Activated CD4-positive, alpha-beta T cell treated with anti-CD3 and anti-CD28 coated beads, Interleukin-2, amount 10 ng/mL, durations not matched to agents 7 days and 5 days (primary cell): ENCODE data around the gene ITIH4. TPM values are rescaled to one million over a fixed set of nuclear protein-coding genes. Genes with fewer than 3 reads are reported as not detected.
A peak's percentile ranks its signal among the peaks of the same experiment; 100 is the strongest.

Experiments
- CTCF ChIA-PET: fragments of 350-600 bp; sonication (Branson Sonifier 250); formaldehyde crosslinking; loops from one replicate; lab custom pipeline; 2021; ENCODE audit warnings: antibody characterized with exemption; lab: Charles Lee
- POLR2A ChIA-PET: fragments of 350-600 bp; sonication (Branson Sonifier 250); formaldehyde crosslinking; loops from one replicate; lab custom pipeline; 2021; ENCODE audit warnings: antibody characterized with exemption; lab: Charles Lee
- DNase-seq: peaks from one replicate; pipeline ENCODE4 v3.0.0-alpha.2; 2020
- H3K27ac Mint-ChIP-seq: one replicate; pipeline ENCODE4 v1.8.0; 2021; ENCODE audit warnings: mild to moderate bottlenecking, moderate library complexity, mixed read lengths
- H3K27me3 Mint-ChIP-seq: one replicate; pipeline ENCODE4 v1.8.0; 2021; ENCODE audit warnings: mixed read lengths
- H3K36me3 Mint-ChIP-seq: one replicate; pipeline ENCODE4 v1.8.0; 2021; ENCODE audit warnings: low read depth, mixed read lengths
- H3K4me1 Mint-ChIP-seq: one replicate; pipeline ENCODE4 v1.8.0; 2021; ENCODE audit warnings: mixed read lengths
- H3K4me3 Mint-ChIP-seq: one replicate; pipeline ENCODE4 v1.8.0; 2021; ENCODE audit warnings: mild to moderate bottlenecking, moderate library complexity, mixed read lengths
- H3K9me3 Mint-ChIP-seq: one replicate; pipeline ENCODE4 v1.8.0; 2021; ENCODE audit warnings: mixed read lengths
- total RNA-seq, 2 experiments: library from RNA; stranded (reverse); gene quantifications; one replicate each; pipeline ENCODE4 v1.2.3, GENCODE V29; 2021

The ITIH4 gene
- total RNA-seq, 2 experiments from 2014 or later: 25.5 to 28.6 TPM

GRCh38 chr3:52805270-52806039 is 25.0 kb downstream of the ITIH4 start:
- H3K27ac Mint-ChIP-seq: no peak overlapping the region
- peaks cover 11% of the 10 kb centered on the region for H3K4me1 Mint-ChIP-seq
- DNase-seq: no peak
- POLR2A ChIA-PET: no interaction called here
- H3K36me3 Mint-ChIP-seq: no peaks in the 10 kb centered on the region
- H3K4me3 Mint-ChIP-seq: no peak overlapping the region
- CTCF ChIA-PET: interaction anchor here (1.5 kb wide), 1 partner anchor 18 kb away, joined by 5 read pairs; no protein-coding TSS in a partner anchor
- no peaks in the 10 kb centered on the region for H3K27me3 Mint-ChIP-seq
- H3K9me3 Mint-ChIP-seq: no peaks in the 10 kb centered on the region

GRCh38 chr3:52801839-52802238 is 28.6 kb downstream of the ITIH4 start:
- no peaks in the 10 kb centered on the region for H3K36me3 Mint-ChIP-seq
- no peak overlapping the region for H3K27ac Mint-ChIP-seq
- H3K4me1 Mint-ChIP-seq: peaks cover 2% of the 10 kb centered on the region
- H3K4me3 Mint-ChIP-seq: no peak overlapping the region
- no peak for DNase-seq
- H3K27me3 Mint-ChIP-seq: no peaks in the 10 kb centered on the region
- CTCF ChIA-PET: interaction anchor here (0.7 kb wide), 2 partner anchors 19 to 20 kb away, joined by 3 read pairs; no protein-coding TSS in a partner anchor
- POLR2A ChIA-PET: no interaction called here
- no peaks in the 10 kb centered on the region for H3K9me3 Mint-ChIP-seq

GRCh38 chr3:52800079-52800478 is 30.4 kb downstream of the ITIH4 start:
- DNase-seq: no peak
- Mint-ChIP-seq H3K4me1 (no peaks in the 10 kb centered on the region), H3K9me3 (no peaks in the 10 kb centered on the region), H3K27ac (no peak overlapping the region), H3K36me3 (no peaks in the 10 kb centered on the region), H3K27me3 (no peaks in the 10 kb centered on the region), H3K4me3 (no peak overlapping the region)
- POLR2A ChIA-PET: no interaction called here
- CTCF ChIA-PET: interaction anchor here (1.0 to 1.5 kb wide), 3 partner anchors 9 to 354 kb away, joined by 3 to 4 read pairs (median 3); no protein-coding TSS in a partner anchor

GRCh38 chr3:52798978-52799476 is 31.4 kb downstream of the ITIH4 start:
- Mint-ChIP-seq H3K27ac (no peak overlapping the region), H3K9me3 (no peaks in the 10 kb centered on the region), H3K4me1 (no peaks in the 10 kb centered on the region), H3K36me3 (no peaks in the 10 kb centered on the region), H3K27me3 (no peaks in the 10 kb centered on the region), H3K4me3 (no peak overlapping the region)
- ChIA-PET CTCF (interaction anchor here (0.6 to 1.7 kb wide), 6 partner anchors 10 to 353 kb away, joined by 3 to 7 read pairs (median 4); no protein-coding TSS in a partner anchor), POLR2A (no interaction called here)
- DNase-seq: peak; percentile 24

GRCh38 chr3:52798376-52798977 is 32.0 kb downstream of the ITIH4 start:
- CTCF ChIA-PET: interaction anchor here (0.6 to 1.7 kb wide), 5 partner anchors 10 to 84 kb away, joined by 3 to 7 read pairs (median 4); no protein-coding TSS in a partner anchor
- Mint-ChIP-seq H3K27me3 (no peaks in the 10 kb centered on the region), H3K27ac (no peak overlapping the region)

GRCh38 chr3:52796411-52796810 is 34.1 kb downstream of the ITIH4 start:
- H3K27ac Mint-ChIP-seq: no peak overlapping the region
- ChIA-PET POLR2A (no interaction called here), CTCF (interaction anchor here (1.3 kb wide), 1 partner anchor 22 kb away, joined by 3 read pairs; no protein-coding TSS in a partner anchor)
- H3K9me3 Mint-ChIP-seq: no peaks in the 10 kb centered on the region
- H3K27me3 Mint-ChIP-seq: no peaks in the 10 kb centered on the region
- no peaks in the 10 kb centered on the region for H3K36me3 Mint-ChIP-seq
- no peak overlapping the region for H3K4me3 Mint-ChIP-seq
- H3K4me1 Mint-ChIP-seq: no peaks in the 10 kb centered on the region
- no peak for DNase-seq

More at GRCh38 chr3:52798376-52798977, 32.0 kb downstream of the ITIH4 start:
- no peak for DNase-seq
- H3K36me3 Mint-ChIP-seq: no peaks in the 10 kb centered on the region
- no peaks in the 10 kb centered on the region for H3K9me3 Mint-ChIP-seq
- no peaks in the 10 kb centered on the region for H3K4me1 Mint-ChIP-seq
- no peak overlapping the region for H3K4me3 Mint-ChIP-seq
- POLR2A ChIA-PET: no interaction called here

GRCh38 chr3:52795298-52795900 is 35.1 kb downstream of the ITIH4 start:
- Mint-ChIP-seq H3K9me3 (no peaks in the 10 kb centered on the region), H3K4me3 (no peak overlapping the region), H3K36me3 (no peaks in the 10 kb centered on the region), H3K27ac (no peak overlapping the region), H3K27me3 (no peaks in the 10 kb centered on the region), H3K4me1 (no peaks in the 10 kb centered on the region)
- ChIA-PET POLR2A (no interaction called here), CTCF (no interaction called here)
- no peak for DNase-seq

GRCh38 chr3:52794612-52795099 is 35.8 kb downstream of the ITIH4 start, which contains the start of gene ITIH3:
ITIH3 (plus strand) TSS chr3:52794796; CDS start chr3:52794804, 8 bp downstream.
- H3K27me3 Mint-ChIP-seq: no peaks in the 10 kb centered on the region
- H3K4me3 Mint-ChIP-seq: no peak within 1 kb of the TSS
- ChIA-PET POLR2A (no interaction called here), CTCF (no interaction called here)
- no peaks in the 10 kb centered on the region for H3K36me3 Mint-ChIP-seq
- DNase-seq: no peak
- no peak within 1 kb of the TSS for H3K27ac Mint-ChIP-seq
- H3K9me3 Mint-ChIP-seq: no peaks in the 10 kb centered on the region
- H3K4me1 Mint-ChIP-seq: no peaks in the 10 kb centered on the region

- Mint-ChIP-seq H3K27me3 (no peaks in the 10 kb centered on the region), H3K36me3 (no peaks in the 10 kb centered on the region), H3K9me3 (no peaks in the 10 kb centered on the region), H3K4me1 (no peaks in the 10 kb centered on the region), H3K27ac (no peak overlapping the region), H3K4me3 (no peak overlapping the region)
- ChIA-PET CTCF (interaction anchor here (1.5 kb wide), 1 partner anchor 27 kb away, joined by 7 read pairs; no protein-coding TSS in a partner anchor), POLR2A (no interaction called here)
- no peak for DNase-seq
Measured at GRCh38 chr3:52793702-52794611, 36.5 kb downstream of the ITIH4 start.

GRCh38 chr3:52792961-52793695 is 37.3 kb downstream of the ITIH4 start:
- ChIA-PET CTCF (interaction anchor here (1.4 to 1.5 kb wide), 2 partner anchors 10 to 28 kb away, joined by 4 to 7 read pairs; no protein-coding TSS in a partner anchor), POLR2A (no interaction called here)
- Mint-ChIP-seq H3K9me3 (no peaks in the 10 kb centered on the region), H3K27me3 (no peaks in the 10 kb centered on the region), H3K4me3 (no peak overlapping the region), H3K27ac (no peak overlapping the region), H3K36me3 (no peaks in the 10 kb centered on the region), H3K4me1 (no peaks in the 10 kb centered on the region)
- no peak for DNase-seq

- ChIA-PET CTCF (interaction anchor here (1.2 to 1.7 kb wide), 4 partner anchors 9 to 29 kb away, joined by 4 to 7 read pairs (median 4); partner anchors contain the start of gene NEK4), POLR2A (no interaction called here)
- Mint-ChIP-seq H3K27me3 (no peaks in the 10 kb centered on the region), H3K4me3 (no peak overlapping the region), H3K9me3 (no peaks in the 10 kb centered on the region), H3K27ac (no peak overlapping the region), H3K36me3 (no peaks in the 10 kb centered on the region), H3K4me1 (no peaks in the 10 kb centered on the region)
- DNase-seq: no peak
Measured at GRCh38 chr3:52792413-52792812, 38.1 kb downstream of the ITIH4 start.
